Stimulated activated CD8-positive, alpha-beta memory T cell treated with anti-CD3 and anti-CD28 coated beads, Interleukin-2, amount 100 ng/mL, for 48 hours (primary cell): ENCODE results near the gene TNFRSF12A.

Experiments used
- DNase-seq, 2 donors: peaks; one replicate each; pipeline ENCODE4 v3.0.0-alpha.2; 2020; ENCODE audit warnings: low read depth in 2 of 2

Gene TNFRSF12A

DNA sequence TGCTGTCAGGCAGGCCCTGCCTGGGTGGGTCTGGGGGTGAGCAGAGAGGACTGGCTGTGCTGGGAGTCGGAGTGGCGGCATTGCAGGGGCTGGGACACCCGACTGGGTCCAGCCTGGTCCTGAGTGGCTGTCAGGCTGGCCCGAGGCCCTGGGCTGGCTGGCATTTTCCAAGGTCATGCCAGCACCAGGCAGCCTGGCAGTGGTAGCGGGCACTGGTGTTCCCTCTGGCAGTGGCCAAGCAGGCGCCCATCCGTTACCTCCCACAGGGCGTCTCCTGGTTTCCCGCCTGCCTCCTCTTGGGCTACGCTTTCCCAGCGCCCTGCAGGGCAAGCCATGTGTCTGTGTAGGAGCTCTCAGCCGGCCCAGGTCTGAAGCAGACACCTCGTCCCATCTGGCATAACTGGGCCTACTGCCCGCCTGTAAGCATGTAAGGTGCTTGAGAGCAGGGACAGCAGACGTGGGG, 34.2 kb upstream of the TNFRSF12A start:
- DNase-seq: no peak

DNA sequence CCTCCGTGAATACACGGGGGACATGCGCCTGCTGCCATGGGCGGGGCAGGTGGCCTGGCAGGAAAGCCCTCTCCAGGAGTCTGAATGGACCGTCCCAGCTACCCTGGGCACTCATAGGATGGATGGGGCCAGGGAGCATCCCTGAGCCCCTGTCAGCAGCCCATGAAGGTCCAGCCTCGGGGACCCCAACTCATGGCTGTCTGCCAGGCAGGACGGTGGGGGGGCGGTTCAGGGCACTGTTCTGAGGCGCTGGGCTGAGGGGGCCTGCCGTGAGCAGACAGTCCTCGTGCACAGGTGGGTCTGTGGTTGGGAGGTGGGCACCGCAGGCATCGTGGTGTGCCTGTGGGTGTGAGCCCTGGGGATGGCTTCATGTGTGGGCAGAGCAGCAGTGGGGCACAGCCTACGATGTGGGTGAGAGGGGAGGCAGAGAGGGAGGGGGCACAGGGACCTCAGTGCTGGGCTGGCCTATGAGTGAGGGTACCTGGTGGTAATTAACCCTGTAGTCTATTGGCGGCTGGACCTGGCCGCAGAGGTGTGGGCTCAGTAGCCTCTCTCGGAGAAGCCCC, 33.5 kb upstream of the TNFRSF12A start:
- no peak for DNase-seq

DNA sequence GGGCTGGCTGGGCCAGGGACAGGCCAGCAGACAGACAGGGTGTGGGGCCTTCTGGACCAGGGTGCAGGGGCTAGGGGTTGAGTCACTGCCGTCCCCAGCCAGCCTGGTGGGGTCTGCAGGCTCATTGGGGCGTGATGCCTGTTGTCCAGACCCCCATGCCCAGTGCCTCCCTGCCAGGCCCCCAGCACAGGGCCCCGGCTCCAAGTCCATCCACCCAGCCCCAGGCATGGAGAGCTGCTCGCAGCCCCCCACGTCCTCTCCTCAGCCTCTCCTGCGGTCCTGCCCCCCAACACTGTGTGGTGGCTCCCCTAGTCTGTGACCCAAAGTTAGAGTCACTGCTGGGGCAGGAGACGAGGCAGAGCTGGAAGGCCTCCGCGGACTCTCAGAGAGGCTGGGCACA, 32.9 kb upstream of the TNFRSF12A start:
- DNase-seq: no peak

DNA sequence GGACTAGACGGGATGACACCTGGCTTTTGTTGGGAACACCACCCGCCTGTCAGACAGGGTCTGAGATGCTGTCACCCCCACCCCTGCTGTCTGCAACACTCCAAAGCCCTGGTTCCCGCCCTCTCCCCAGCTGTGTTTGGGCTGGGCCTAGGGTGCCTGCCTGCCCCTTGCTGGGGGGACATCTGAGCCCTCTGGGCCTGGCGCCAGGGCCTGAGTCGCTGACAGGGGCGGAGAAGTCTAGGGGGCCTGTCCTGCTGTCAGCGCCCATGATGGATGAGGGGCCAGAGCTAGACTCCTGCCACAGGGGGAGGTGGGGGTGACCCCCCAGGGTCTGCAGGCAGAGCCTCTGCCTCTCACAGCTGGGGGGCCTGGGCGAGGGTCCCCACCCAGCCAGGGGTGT, 32.3 kb upstream of the TNFRSF12A start:
- no peak for DNase-seq

DNA sequence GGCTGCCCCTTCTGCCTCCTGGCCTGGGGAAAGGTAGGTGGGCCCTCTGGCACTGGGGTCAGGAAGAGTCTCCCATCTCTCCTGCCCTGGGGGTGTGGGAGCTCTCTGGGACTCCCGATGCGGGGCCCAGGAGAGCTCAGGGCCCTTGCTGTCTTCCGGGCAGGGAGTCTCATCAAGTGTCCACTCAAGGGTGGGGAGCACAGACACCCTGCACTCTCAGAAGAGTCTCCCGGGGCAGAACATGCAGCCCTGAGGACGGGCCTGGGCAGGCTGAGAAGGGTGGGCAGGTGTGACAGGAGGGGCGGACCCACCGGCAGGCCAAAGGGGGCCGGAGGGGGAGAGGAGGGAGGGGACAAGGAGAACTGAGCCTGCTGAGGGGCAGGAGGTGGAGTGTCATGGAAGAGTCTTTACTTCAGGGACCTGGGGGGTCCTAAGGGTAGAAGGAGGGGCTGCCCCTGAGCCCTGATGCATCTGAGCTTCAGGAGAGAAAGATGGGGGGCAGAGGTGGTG, 31.5 kb upstream of the TNFRSF12A start:
- DNase-seq: no peak

DNA sequence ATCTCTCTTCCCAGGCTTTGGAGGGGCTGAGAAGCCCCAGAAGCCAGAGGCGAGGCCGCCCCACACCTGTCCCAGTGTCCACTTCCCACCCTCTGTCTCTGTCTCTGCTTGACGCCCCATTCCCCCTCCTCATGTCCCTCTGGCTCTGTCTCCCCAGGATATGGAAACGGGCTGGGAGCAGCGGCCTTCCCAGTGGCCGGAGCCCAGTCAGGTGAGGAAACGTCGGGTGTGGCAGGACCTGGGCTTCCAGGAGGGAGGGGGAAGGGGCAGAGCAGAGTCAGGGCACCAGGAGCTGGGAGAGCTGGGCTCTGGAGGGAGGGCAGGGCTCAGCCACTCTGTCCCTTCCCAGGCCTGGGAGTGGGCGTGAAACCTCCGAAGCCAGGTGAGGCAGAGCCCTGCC, 29.3 kb upstream of the TNFRSF12A start:
- DNase-seq: no peak

DNA sequence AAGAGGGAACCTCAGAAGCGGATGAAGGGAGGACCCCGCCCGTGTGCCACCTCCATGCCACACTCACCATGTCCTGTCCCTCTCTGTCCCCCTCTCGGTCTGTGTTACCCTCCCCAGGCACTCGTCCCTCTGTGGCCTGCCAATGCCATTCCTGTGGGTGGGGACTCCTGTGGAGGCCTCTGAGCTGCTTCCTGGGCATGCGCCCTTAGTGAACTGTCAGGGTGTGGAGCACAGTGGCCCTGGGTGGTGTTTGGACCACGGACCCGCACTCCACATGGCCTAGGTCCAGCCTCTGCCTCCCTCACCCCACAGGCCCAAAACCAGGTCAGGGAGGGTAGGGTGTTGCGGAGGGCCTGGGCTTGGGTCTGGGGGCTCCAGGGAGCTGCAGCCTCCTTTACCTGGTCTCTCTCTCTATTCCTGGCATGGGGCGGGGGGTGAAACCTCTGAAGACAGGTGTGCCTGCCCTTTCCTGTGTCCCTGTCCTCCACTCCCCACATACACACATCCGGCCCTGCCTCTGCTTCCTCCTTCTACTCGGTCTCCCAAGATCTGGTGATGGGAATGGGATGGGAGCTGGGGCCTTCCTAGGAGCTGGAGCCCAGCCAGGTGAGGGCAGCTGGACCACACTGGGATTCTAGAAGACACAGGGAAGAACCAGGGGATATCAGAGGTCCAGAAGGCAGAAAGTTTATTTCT, 28.5 kb upstream of the TNFRSF12A start:
- DNase-seq: no peak

DNA sequence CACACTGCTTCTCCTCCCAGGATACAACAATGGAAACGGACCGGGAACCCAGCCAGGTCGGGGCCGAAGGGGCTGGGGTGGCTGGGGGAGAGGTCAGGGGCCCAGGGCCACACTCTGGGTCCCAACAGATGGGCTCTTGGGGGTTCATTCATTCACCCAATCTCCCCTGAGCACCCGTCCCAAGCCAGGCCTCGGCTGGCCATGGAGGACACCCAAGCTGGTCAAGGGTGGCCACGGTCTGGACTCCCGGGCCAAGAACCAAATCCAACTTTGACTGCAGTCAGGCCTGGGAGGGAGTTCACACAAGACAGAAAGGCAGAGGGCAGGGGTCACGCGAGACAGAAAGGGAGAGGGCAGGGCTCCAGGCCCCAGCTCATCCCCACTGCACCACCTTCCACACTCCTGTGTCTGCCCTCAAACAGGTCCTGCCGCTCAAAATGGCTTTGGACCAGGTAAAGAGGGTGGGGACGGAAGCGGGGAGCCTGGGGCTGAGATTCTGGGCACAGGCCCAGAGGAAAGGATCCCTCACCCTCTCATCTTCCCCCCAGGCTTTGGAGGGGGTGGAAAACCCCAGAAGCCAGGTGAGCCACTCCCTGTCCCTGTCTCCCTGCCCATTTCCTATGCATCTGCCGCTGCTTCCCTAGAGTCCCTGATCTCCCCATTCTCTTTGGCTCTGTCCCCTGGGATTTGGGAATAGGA, 27.6 kb upstream of the TNFRSF12A start:
- no peak for DNase-seq

DNA sequence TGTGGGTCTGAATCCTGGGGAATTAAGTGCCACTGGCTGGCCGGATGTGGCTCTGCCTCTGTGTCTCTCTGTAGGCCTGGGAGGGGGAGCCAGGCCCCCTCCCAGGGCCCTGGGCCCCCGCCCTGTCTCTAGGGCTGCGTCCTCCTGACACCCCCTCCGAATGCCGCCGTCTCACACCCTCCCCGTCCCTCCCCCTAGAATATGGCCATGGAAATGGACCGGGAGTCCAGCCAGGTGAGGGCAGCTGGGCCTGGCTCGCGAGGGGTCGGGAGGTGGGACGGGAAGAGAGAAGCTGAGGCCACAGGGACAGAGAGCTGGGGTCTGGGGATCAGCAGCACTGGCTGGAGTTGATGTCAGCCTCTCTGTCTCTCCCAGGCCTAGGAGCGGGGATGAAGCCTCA, 23.9 kb upstream of the TNFRSF12A start:
- DNase-seq: no peak

DNA sequence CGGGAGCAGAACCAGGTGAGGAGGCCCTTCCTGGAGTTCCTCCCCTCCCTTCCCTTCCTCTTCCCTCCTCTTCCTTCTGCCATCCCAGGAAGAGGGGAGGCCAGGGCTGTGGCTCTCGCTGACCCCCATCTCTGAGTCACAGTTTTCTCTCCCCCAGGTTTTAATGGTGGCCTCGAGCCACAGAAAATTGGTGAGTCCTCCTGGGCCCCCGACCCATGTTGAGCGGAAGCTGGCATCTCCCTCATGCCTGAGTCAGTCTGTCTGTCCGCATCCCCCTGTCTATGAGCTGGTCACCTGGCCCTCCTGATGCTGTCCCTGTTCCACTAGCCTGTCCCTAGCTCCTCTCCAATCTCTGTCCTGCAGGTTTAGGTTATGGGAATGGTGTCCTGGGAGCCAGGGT, 20.2 kb upstream of the TNFRSF12A start:
- no peak for DNase-seq

DNA sequence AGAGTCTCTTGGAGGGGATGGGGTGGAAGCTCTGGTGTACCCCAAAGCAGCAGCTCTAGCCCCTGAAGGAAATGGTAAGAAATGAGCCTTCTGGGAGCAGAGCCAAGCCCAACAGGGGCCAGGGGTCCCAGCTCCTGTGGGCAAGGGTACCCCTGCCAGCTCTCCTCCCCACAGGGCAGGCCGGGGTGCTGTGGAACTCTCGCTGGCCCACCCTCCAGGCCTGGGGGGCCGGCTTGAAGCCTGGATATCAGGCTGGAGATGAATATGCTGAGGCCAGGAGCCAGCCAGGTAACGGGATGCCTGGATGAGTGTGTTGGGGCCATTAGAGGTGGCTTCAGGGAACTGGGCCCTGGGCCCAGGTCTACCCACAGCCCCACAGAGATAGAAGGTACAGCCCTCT, 19.6 kb upstream of the TNFRSF12A start:
- no peak for DNase-seq

DNA sequence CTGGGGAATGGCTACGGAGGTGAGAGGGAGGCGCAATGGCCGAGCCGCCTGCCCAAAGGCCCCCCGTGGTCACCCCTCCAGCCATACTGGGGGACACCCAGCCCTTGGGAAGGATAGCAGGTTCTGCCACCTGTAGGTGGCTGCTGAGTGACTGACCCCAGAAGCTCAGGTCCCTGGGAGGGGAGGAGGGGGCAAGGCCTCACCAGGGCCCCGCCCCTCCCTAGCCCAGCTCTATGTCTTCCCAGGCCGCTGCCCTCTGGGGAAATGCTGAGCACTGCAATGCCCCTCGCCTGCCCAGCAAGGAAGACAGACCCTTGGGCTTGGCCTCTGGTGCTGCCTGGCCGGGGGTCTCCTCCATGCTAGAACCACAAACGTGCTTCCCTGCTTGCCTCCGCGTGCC, 18.9 kb upstream of the TNFRSF12A start:
- DNase-seq: no peak

DNA sequence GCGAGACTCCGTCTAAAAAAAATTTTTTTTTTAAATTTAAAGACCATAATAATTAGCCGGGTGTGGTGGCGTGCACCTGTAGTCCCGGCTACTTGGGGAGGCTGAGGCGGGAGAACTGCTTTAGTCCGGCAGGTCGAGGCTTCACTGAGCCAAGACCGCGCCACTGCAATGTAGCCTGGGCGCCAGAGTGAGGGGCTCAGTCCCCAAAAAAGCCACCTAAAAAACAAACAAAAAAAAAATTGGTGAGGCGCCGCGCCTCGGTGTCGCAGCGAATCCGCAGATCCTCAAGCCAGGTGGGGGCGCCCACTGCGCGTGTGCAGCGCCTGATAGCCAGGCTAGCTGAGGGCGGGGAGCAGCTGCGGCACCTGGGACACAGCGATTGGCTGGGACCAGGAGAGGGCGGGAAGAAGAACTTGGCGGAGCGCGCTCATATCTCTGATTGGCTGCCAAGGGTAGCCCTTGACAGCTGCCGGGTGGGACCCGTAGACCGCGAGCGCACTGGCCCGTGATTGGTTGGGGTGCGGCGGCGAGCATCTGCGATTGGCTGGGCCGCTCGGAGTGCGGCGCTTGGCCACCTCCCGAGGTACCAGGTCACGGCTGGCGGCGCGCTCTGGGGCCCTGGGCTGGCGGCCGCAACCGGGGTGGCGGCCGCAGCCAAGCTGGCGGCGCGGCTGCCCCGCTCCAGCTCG, 16.4 kb upstream of the TNFRSF12A start:
- DNase-seq: peak; percentile 90 to 94

DNA sequence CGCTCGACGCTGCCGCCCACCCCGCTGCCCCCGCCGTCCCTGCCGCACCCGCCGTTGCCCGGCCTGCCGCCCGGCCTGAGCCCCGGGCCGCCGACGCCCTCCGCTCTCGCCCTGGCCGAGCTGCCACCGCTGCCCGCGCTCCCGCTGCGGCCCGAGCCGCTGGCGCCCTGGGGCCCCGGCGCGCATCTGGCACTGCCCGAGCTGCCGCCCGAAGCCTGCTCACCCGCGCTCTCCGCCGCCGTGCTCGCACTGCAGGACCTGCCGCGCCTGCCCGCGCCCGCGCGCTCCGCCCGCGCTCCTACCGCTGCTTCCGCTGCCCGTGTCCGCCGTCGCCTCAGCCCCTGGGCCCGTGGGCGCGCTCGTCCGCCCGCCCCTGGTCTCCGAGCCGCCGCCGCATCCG, 15.8 kb upstream of the TNFRSF12A start:
- DNase-seq: no peak

DNA sequence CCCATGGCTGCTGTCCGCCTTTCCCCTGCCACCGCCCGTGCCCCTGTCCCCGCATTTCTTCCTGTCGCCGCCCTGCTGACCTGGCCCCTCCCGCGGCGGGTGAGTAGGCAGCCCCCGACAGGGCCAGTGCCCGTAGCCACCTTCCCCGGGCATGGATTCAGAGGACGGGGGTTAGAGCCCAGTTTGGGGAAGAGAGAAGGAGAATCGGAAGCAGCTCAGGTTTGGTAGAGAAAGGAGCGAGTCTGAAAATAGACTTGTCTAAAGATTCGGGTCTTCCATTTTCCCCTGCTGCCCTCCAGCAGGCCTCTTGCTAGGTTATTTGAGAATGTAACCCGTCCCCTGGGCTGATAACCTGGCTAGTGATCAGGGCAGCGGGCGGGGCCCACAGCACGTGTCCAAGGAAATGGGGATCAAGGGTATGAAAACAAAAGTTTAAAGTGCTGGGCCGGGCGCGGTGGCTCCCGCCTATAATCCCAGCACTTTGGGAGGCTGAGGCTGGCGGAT, 15.3 kb upstream of the TNFRSF12A start:
- DNase-seq: no peak

DNA sequence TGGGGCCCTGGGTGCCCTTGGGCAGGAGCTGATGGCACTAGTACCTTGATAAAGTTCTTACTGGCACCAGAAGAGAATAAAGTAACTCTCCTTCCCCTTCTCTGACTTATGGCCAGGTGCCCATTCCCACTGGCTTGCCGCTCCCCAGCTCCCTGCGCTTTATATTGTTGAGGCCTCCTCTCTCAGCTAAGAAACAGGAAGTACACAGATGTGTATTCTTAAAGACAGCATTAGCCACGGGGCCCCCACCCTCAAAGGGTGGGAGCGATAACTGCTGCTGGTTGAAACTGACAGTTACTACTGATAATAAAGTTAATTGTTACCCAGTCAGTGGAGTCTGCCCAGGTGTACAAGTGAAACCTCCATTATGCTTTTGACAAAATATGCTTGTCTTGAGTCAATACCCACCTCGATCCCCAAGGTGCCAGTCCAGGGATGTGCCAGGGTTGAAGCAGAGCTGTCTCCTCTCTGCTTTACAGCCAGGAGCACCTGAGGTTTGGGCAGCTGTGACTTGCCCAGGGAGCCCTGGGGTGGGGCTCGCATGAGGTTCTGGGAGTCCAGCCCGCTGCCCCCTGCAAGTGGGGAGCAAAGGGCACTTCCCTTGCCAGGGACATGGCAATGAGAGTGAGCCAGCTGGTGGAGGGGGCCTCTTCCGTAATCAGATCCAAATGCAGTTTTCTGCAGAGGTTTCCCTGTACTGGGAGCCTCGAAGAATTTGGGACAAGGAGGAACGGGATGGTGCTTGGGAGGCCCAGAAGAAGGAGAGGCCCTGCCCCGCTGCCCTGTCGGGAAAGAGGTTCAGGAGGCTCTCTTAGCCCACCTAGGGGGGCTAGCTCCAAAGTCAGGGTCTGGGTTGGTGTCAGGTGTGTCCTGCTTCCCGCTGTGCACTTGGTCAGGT, 12.9 kb upstream of the TNFRSF12A start:
- DNase-seq: no peak

DNA sequence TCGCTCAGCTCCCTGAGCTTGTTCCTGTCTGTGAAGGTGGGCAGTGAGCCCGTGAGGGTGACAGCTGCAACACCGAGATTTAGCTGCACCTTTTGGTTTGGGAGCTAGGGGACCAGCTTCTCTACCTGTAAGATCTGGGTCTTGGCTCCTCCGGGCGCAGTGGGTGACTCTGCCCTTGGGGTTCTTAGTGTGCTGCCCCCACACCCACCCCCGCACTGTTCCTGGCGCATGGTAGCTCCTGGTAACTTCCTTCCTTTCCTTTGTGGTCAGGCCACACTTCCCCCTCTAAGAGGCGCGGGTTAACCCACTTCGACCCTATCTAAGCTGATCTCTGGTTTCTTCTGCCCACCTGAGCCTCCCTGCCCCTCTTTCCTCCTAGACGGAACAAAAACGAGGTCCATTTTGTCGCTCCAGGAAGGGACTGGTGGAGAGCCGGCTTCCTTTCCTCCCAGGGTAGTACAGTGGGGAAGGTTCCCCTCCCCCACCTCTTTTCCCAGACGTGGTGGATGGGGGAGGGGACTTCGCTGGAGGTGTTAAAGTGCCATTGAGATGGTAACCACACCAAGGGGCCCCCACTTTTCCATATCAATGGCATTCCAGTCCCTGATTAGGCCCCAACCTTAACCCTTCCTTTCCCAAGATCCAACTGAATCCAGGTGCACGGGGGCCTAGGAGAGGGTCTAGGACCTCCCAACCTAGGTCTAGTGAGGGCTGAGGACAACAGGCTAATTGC, 12.0 kb upstream of the TNFRSF12A start:
- no peak for DNase-seq

DNA sequence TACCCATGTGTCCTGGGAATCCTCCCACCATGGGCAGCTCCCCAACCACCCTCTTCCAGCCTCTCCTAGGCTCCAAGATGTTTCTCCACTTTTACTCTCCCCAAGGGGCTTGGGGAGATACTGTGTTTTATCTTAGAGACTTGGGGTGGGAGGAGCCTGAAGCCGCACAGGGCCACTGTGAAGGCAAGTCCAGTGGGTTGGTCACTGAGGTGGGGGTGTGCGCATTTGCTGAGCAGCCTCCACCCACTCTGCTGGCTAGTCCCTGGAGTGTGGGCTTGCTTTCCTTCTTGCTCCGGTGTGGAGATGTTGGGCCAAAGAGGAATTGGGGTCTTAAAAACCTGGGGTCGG, 11.5 kb upstream of the TNFRSF12A start:
- no peak for DNase-seq

DNA sequence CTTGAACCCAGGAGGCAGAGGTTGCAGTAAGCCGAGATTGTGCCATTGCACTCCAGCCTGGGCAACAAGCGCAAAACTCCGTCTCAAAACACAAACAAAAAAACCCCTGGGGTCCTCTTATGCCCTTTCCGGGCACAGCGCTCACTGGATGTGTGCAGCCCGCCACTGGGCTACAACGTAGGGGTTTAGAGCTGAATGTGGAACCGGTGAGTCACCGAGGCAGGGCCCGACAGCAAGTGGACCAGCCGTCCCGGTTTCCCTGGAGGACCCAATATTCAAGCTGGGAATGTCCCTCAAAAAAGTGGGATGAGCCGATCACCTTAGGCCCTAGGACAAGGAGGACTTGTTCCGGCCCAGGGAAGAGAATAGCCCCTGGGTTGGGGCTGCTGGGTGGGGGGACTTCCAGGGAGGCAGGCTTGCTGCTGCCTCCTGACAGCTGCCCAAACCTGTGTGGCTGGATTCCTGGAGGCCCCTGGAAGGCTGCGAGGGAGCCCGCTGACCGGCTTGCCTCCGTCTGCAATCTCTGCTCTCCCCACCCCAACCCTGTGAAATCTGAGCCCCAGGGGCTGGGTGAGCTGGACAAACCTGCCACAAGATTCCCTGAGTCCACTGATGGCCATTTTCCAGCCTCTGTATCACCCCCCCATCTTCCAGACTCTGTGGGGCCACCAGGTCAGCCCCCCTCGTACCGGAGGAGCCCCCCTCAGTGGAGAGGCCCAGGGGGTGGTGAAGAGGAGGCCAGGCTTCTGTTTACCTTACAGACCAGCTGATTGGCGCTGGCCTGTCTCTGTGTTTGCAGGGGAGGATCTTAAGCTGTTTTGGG, 10.4 kb upstream of the TNFRSF12A start:
- no peak for DNase-seq

DNA sequence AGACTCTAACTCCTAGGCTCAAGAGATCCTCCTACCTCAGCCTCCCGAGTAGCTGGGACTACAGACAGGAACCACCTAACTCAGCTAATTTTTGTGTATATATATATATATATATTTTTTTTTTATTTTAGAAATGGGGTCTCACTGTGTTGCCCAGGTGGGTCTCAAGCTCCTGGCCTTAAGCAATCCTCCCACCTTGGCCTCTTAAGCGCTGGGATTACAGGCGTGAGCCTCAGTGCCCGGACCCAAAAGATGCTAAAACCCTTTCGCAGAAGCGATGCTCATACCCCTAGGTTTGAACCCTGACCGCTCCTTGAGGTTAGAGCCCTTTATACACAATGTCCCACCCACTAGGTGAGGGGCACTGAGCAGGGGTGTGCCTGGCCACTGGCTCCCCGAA, 9.7 kb upstream of the TNFRSF12A start:
- no peak for DNase-seq
